H1 (cell line): ENCODE measurements around the gene DOP1A. TPM values are rescaled to one million over a fixed set of nuclear protein-coding genes. Genes with fewer than 3 reads are reported as not detected.

Experiments
- CTCF ChIA-PET: fragments of 300-600 bp; sonication (Branson Sonifier 250); formaldehyde crosslinking; loops from one replicate; lab custom pipeline; 2021; ENCODE audit not compliant: partially characterized antibody; lab: Charles Lee
- POLR2A ChIA-PET: fragments of 300-600 bp; sonication (Branson Sonifier 250); formaldehyde crosslinking; loops from one replicate; lab custom pipeline; 2021; ENCODE audit warnings: inconsistent platforms; ENCODE audit not compliant: partially characterized antibody; lab: Charles Lee
- DNase-seq, 2 experiments: peaks; one replicate each; pipeline versions ENCODE4 v3.0.0 to v3.0.0-alpha.2; 2010 to 2022; ENCODE audit warnings: low spot score in 2 of 2, low read depth in 1 of 2, mixed read lengths in 1 of 2
- FAIRE-seq: peaks from 2 replicates; lab custom pipeline; 2011; peaks lifted over from hg19 to GRCh38; lab: Jason Lieb, UNC
- H2AFZ ChIP-seq: 2 replicates; pipeline ENCODE4 v1.8.1; 2012; ENCODE audit warnings: low read length, inconsistent platforms
- H2AK5ac ChIP-seq: 2 replicates; pipeline ENCODE4 v1.6.1; 2013; ENCODE audit warnings: low read depth, low read length
- H2BK120ac ChIP-seq: replicated peaks from 2 replicates; pipeline ENCODE3; 2013; ENCODE audit warnings: low read depth, low read length, inconsistent platforms
- H2BK12ac ChIP-seq: 2 replicates; pipeline ENCODE4 v1.6.1; 2013; ENCODE audit warnings: low read depth, low read length
- H2BK15ac ChIP-seq: 2 replicates; pipeline ENCODE4 v1.6.1; 2013; ENCODE audit warnings: low read length
- H2BK20ac ChIP-seq: 2 replicates; pipeline ENCODE4 v1.6.1; 2013; ENCODE audit warnings: low read length
- H2BK5ac ChIP-seq: 2 replicates; pipeline ENCODE4 v1.6.1; 2013; ENCODE audit warnings: low read depth, low read length
- H3K14ac ChIP-seq: 2 replicates; pipeline ENCODE4 v1.6.1; 2013; ENCODE audit warnings: inconsistent platforms; ENCODE audit not compliant: insufficient read length
- H3K18ac ChIP-seq: 2 replicates; pipeline ENCODE4 v1.6.1; 2013; ENCODE audit warnings: low read length; ENCODE audit errors: extremely low read depth
- H3K23ac ChIP-seq: 2 replicates; pipeline ENCODE4 v1.6.1; 2013; ENCODE audit warnings: inconsistent platforms; ENCODE audit not compliant: insufficient read length
- H3K23me2 ChIP-seq: 2 replicates; pipeline ENCODE4 v1.6.1; 2013; ENCODE audit warnings: low read depth, low read length
- H3K27ac ChIP-seq: 2 replicates; pipeline ENCODE4 v1.6.1; 2011; ENCODE audit warnings: low read depth, low read length, inconsistent platforms
- H3K27me3 ChIP-seq, 4 experiments: replicated peaks in 1 of 4; 1 replicate in 1 of 4; 2 replicates in 3 of 4; pipeline versions ENCODE4 v1.6.1 to v1.8.1; 2011 to 2013; ENCODE audit warnings: low read length in 3 of 4, mild to moderate bottlenecking in 3 of 4, inconsistent platforms in 2 of 4, mixed read lengths in 2 of 4, moderate library complexity in 1 of 4; ENCODE audit not compliant: control insufficient read depth in 3 of 4, insufficient read depth in 3 of 4; ENCODE audit errors: extremely low read depth in 1 of 4
- H3K36me3 ChIP-seq, 4 experiments: 2 replicates each; pipeline versions ENCODE4 v1.6.1 to v1.8.1; 2011 to 2013; ENCODE audit warnings: mild to moderate bottlenecking in 4 of 4, low read length in 3 of 4, moderate library complexity in 2 of 4, control low read depth in 1 of 4, inconsistent platforms in 1 of 4; ENCODE audit not compliant: insufficient read depth in 4 of 4, control insufficient read depth in 2 of 4
- H3K4ac ChIP-seq: replicated peaks from 2 replicates; pipeline ENCODE3; 2013; ENCODE audit warnings: low read length, low read depth, mixed read lengths, inconsistent platforms; ENCODE audit not compliant: insufficient read length
- H3K4me1 ChIP-seq, 4 experiments: replicated peaks in 1 of 4; 1 replicate in 1 of 4; 2 replicates in 3 of 4; pipeline versions ENCODE4 v1.6.1 to v1.8.1; 2011 to 2013; ENCODE audit warnings: low read length in 3 of 4, inconsistent platforms in 2 of 4, mixed read lengths in 1 of 4; ENCODE audit not compliant: insufficient read depth in 4 of 4, control insufficient read depth in 3 of 4
- H3K4me2 ChIP-seq, 2 experiments: 2 replicates each; pipeline versions ENCODE4 v1.6.1 to v1.8.1; 2011 to 2013; ENCODE audit warnings: low read depth in 2 of 2, low read length in 2 of 2, control low read depth in 1 of 2, inconsistent platforms in 1 of 2, mild to moderate bottlenecking in 1 of 2; ENCODE audit not compliant: insufficient read depth in 1 of 2
- H3K4me3 ChIP-seq, 4 experiments: fragments of 200-600, 300-600 bp in 1 of 4; sonication (generic), shearing (Covaris generic), sonication (Bioruptor Twin) in 1 of 4; 2 replicates each; pipeline versions ENCODE4 v1.5.1 to v1.8.1; 2011 to 2016; ENCODE audit warnings: low read length in 4 of 4, low read depth in 3 of 4, control low read depth in 2 of 4, inconsistent platforms in 2 of 4, mild to moderate bottlenecking in 2 of 4, mixed read lengths in 1 of 4, moderate library complexity in 1 of 4; ENCODE audit not compliant: insufficient read depth in 2 of 4; ENCODE audit errors: extremely low read depth in 1 of 4
- H3K56ac ChIP-seq: replicated peaks from 2 replicates; pipeline ENCODE3; 2013; ENCODE audit warnings: low read depth, mild to moderate bottlenecking, mixed read lengths, low read length, inconsistent platforms; ENCODE audit not compliant: insufficient read length
- H3K79me1 ChIP-seq: 2 replicates; pipeline ENCODE4 v1.6.1; 2013; ENCODE audit warnings: low read depth, low read length, control low read depth
- H3K79me2 ChIP-seq, 2 experiments: 2 replicates each; pipeline versions ENCODE4 v1.6.1 to v1.8.1; 2012 to 2013; ENCODE audit warnings: low read length in 2 of 2, mild to moderate bottlenecking in 2 of 2, inconsistent platforms in 1 of 2; ENCODE audit not compliant: insufficient read depth in 2 of 2, control insufficient read depth in 1 of 2
- H3K9ac ChIP-seq, 4 experiments: replicated peaks in 1 of 4; 1 replicate in 1 of 4; 2 replicates in 3 of 4; pipeline versions ENCODE4 v1.6.1 to v1.8.1; 2011 to 2013; ENCODE audit warnings: low read depth in 3 of 4, low read length in 3 of 4, control low read depth in 2 of 4, mild to moderate bottlenecking in 2 of 4, moderate library complexity in 2 of 4, inconsistent platforms in 1 of 4; ENCODE audit errors: extremely low read depth in 1 of 4
- H3K9me3 ChIP-seq, 2 experiments: 2 replicates each; pipeline versions ENCODE4 v1.6.1 to v1.8.1; 2012 to 2013; ENCODE audit warnings: mild to moderate bottlenecking in 2 of 2, moderate library complexity in 2 of 2, control low read depth in 1 of 2, inconsistent platforms in 1 of 2, low read depth in 1 of 2, low read length in 1 of 2, mixed read lengths in 1 of 2; ENCODE audit not compliant: insufficient read depth in 2 of 2
- H4K20me1 ChIP-seq, 2 experiments: replicated peaks in 1 of 2; 2 replicates each; pipeline versions ENCODE3 to v1.8.1; 2011 to 2013; ENCODE audit warnings: inconsistent platforms in 2 of 2, low read length in 2 of 2, mild to moderate bottlenecking in 1 of 2; ENCODE audit not compliant: insufficient read depth in 2 of 2, control insufficient read depth in 1 of 2
- H4K5ac ChIP-seq: 2 replicates; pipeline ENCODE4 v1.6.1; 2013; ENCODE audit warnings: low read length, low read depth, mixed read lengths, inconsistent platforms; ENCODE audit not compliant: insufficient read length
- H4K8ac ChIP-seq: 2 replicates; pipeline ENCODE4 v1.8.0; 2013; ENCODE audit warnings: mild to moderate bottlenecking, moderate library complexity, low read length, inconsistent platforms; ENCODE audit not compliant: insufficient read depth; ENCODE audit errors: extremely low read depth
- H4K91ac ChIP-seq: replicated peaks from 2 replicates; pipeline ENCODE3; 2013; ENCODE audit warnings: low read length, mixed read lengths, inconsistent platforms; ENCODE audit not compliant: insufficient read length
- EZH2 ChIP-seq: fragments of 200-600 bp; sonication (generic); IDR thresholded peaks from 2 replicates; pipeline ENCODE4 v1.7.1; 2012; ENCODE audit warnings: low read depth, mild to moderate bottlenecking, moderate library complexity, low read length, inconsistent platforms; ENCODE audit not compliant: severe bottlenecking
- KDM5A ChIP-seq: fragments of 200-600 bp; IDR thresholded peaks from 2 replicates; pipeline ENCODE4 v1.7.1; 2012; ENCODE audit warnings: mild to moderate bottlenecking, low read length, inconsistent platforms, mixed read lengths
- SAP30 ChIP-seq: fragments of 300-600 bp; sonication (generic); IDR thresholded peaks from 2 replicates; pipeline ENCODE4 v1.7.1; 2012; ENCODE audit warnings: low read length, moderate library complexity, mild to moderate bottlenecking, inconsistent platforms; ENCODE audit not compliant: insufficient read depth, insufficient replicate concordance
- SP1 ChIP-seq: IDR thresholded peaks from 2 replicates; pipeline ENCODE4 v1.6.1; 2011; ENCODE audit warnings: low read depth, low read length
- SUZ12 ChIP-seq: fragments of 200-600 bp; sonication (generic); IDR thresholded peaks from 2 replicates; pipeline ENCODE4 v1.6.1; 2012; ENCODE audit warnings: mild to moderate bottlenecking, inconsistent platforms, low read length, moderate library complexity, mixed read lengths
- WGBS, 2 experiments: shearing (Covaris generic) in 1 of 2; methylation state at CpG; one replicate each; pipeline versions ENCODE4 v1.1.6 to v1.1.7; 2013 to 2015; ENCODE audit warnings: low lambda C conversion rate in 2 of 2, mixed read lengths in 2 of 2, inconsistent platforms in 1 of 2, low coverage in 1 of 2, missing lambda C conversion rate in 1 of 2; ENCODE audit not compliant: insufficient replicate concordance in 2 of 2, insufficient coverage in 1 of 2, insufficient read length in 1 of 2; ENCODE audit errors: extremely low coverage in 1 of 2, missing lambda C conversion rate in 1 of 2; 5-methylcytosine and 5-hydroxymethylcytosine counted together
- polyA plus RNA-seq, 7 experiments: library from polyadenylated mRNA; depleted of rRNA in 3 of 7; stranded (reverse) in 5 of 7; unstranded in 2 of 7; fragments of >200 nt in 5 of 7; fragments of 200-250 nt in 2 of 7; gene quantifications; 1 replicate in 5 of 7; 2 replicates in 1 of 7; 4 replicates in 1 of 7; pipeline versions ENCODE4 v1.2.1 to v1.2.3, GENCODE V29; 2011 to 2013; ENCODE audit warnings: missing spikeins in 2 of 7, mixed read lengths in 2 of 7
- total RNA-seq: library from RNA; stranded (reverse); fragmentation: NEBNext Ultra II Directional; extraction: Animal tissue kit (Norgen Biotek cat#: 25700); gene quantifications from 2 replicates; pipeline ENCODE4 v1.2.1, GENCODE V29; 2021
- TF ChIP-seq, protein P1 (sequence below), 3 experiments: IDR thresholded peaks; 1 replicate in 2 of 3; 2 replicates in 1 of 3; pipeline versions ENCODE4 v1.5.1 to v1.6.1; 2011; ENCODE audit warnings: low read length in 3 of 3, mild to moderate bottlenecking in 3 of 3, inconsistent platforms in 2 of 3, low read depth in 1 of 3, moderate library complexity in 1 of 3; ENCODE audit not compliant: insufficient read depth in 1 of 3; ENCODE audit errors: control extremely low read depth in 1 of 3
- TF ChIP-seq, protein P2 (sequence below): IDR thresholded peaks from 2 replicates; pipeline ENCODE4 v1.6.1; 2012; ENCODE audit warnings: low read length, inconsistent platforms

The DOP1A gene
- total and polyA plus RNA-seq, 2 of the 8 experiments (the other 6 are each of a cell fraction or from before 2014, with no cell fraction given): 7.5 to 14.7 TPM

DNA sequence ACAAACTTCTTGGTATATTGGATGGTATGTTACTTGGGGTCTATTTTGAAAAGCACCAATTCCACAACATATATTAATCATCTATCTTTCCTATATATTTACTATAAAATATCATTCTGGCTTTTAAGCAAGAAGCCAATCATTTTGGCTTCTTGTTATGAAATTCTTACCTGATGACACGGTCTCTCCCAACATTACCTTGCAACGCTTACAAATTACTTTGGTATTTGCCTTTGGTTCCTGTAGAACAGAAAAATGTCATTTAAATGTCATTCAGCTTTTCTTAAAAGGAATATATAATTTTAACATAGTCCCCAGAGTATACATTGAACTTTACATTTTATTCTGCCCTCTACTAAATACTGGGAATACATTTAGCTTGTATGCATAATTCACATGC is 29.2 kb upstream of the DOP1A start:
- no peak overlapping the region for H2BK15ac ChIP-seq
- TF ChIP-seq SP1: no peak
- TF ChIP-seq SAP30: no peak
- TF ChIP-seq, protein P1, sequence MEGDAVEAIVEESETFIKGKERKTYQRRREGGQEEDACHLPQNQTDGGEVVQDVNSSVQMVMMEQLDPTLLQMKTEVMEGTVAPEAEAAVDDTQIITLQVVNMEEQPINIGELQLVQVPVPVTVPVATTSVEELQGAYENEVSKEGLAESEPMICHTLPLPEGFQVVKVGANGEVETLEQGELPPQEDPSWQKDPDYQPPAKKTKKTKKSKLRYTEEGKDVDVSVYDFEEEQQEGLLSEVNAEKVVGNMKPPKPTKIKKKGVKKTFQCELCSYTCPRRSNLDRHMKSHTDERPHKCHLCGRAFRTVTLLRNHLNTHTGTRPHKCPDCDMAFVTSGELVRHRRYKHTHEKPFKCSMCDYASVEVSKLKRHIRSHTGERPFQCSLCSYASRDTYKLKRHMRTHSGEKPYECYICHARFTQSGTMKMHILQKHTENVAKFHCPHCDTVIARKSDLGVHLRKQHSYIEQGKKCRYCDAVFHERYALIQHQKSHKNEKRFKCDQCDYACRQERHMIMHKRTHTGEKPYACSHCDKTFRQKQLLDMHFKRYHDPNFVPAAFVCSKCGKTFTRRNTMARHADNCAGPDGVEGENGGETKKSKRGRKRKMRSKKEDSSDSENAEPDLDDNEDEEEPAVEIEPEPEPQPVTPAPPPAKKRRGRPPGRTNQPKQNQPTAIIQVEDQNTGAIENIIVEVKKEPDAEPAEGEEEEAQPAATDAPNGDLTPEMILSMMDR (IDR thresholded peaks at IDR 0.05; ENCODE audit: control extremely low read depth in 1 of 3, insufficient read depth in 1 of 3, low read depth in 1 of 3, low read length in 3 of 3): no peak
- no peak for TF ChIP-seq EZH2
- no peak for TF ChIP-seq KDM5A
- no peak for TF ChIP-seq SUZ12
- TF ChIP-seq, protein P2, sequence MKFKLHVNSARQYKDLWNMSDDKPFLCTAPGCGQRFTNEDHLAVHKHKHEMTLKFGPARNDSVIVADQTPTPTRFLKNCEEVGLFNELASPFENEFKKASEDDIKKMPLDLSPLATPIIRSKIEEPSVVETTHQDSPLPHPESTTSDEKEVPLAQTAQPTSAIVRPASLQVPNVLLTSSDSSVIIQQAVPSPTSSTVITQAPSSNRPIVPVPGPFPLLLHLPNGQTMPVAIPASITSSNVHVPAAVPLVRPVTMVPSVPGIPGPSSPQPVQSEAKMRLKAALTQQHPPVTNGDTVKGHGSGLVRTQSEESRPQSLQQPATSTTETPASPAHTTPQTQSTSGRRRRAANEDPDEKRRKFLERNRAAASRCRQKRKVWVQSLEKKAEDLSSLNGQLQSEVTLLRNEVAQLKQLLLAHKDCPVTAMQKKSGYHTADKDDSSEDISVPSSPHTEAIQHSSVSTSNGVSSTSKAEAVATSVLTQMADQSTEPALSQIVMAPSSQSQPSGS: no peak
- H3K9me3 ChIP-seq: peaks cover 3 to 5% of the 10 kb centered on the region in 2 experiments; a peak in 2 of 4 replicates
- no peak overlapping the region for H4K91ac ChIP-seq
- H3K4me3 ChIP-seq: no peak overlapping the region
- no peak overlapping the region for H2BK12ac ChIP-seq
- H4K5ac ChIP-seq: no peak overlapping the region
- no peaks in the 10 kb centered on the region for H3K4me1 ChIP-seq
- peaks cover 0 to 18% (median 6%) of the 10 kb centered on the region in 4 experiments; a peak in 4 of 8 replicates for H3K36me3 ChIP-seq
- H3K79me2 ChIP-seq: no peaks in the 10 kb centered on the region
- H2AFZ ChIP-seq: no peak overlapping the region
- H4K8ac ChIP-seq: no peak overlapping the region
- H3K9ac ChIP-seq: no peak overlapping the region
- no peak overlapping the region for H3K14ac ChIP-seq
- ChIA-PET POLR2A (interaction anchor here (1.4 kb wide), 2 partner anchors 9 to 30 kb away, joined by 4 read pairs; no protein-coding TSS in a partner anchor), CTCF (no interaction called here)
- H3K4ac ChIP-seq: no peak overlapping the region
- H2BK20ac ChIP-seq: no peak overlapping the region
- H3K79me1 ChIP-seq: no peaks in the 10 kb centered on the region; the same call in 1 of the 2 replicates
- H3K27ac ChIP-seq: no peak overlapping the region
- H3K18ac ChIP-seq: no peak overlapping the region
- H3K23me2 ChIP-seq: no peaks in the 10 kb centered on the region
- H3K27me3 ChIP-seq: no peaks in the 10 kb centered on the region
- H2BK120ac ChIP-seq: no peak overlapping the region
- H3K23ac ChIP-seq: no peak overlapping the region
- H2BK5ac ChIP-seq: no peak overlapping the region
- H2AK5ac ChIP-seq: no peak overlapping the region
- no peaks in the 10 kb centered on the region for H4K20me1 ChIP-seq
- H3K4me2 ChIP-seq: no peak overlapping the region
- FAIRE-seq: no peak
- WGBS, 2 experiments: 96% methylated on average over 2 of the region's 2 CpGs; no CpG with 5 or more reads in 1 of the 2 experiments
- H3K56ac ChIP-seq: no peak overlapping the region
- no peak for DNase-seq
